Upper lobe of left lung (tissue), 4 donors: Measurements from ENCODE around the gene PRKCH.

Experiments used
- CTCF ChIP-seq, 6 experiments: fragments of 450-650 bp in 4 of 6; fragments of 200-600 bp in 2 of 6; sonication (generic) in 2 of 6; IDR thresholded peaks; one replicate each; pipeline ENCODE4 v1.5.1; 2016 to 2019; ENCODE audit warnings: antibody characterized with exemption in 6 of 6
- POLR2A ChIP-seq, 4 donors: fragments of 450-650 bp; IDR thresholded peaks; one replicate each; pipeline ENCODE4 v1.5.1; 2016 to 2017; ENCODE audit warnings: antibody characterized with exemption in 4 of 4, mild to moderate bottlenecking in 2 of 4
- POLR2AphosphoS5 ChIP-seq, 2 donors: sonication (generic); formaldehyde crosslinking; IDR thresholded peaks; one replicate each; pipeline ENCODE4 v1.5.1; 2017; ENCODE audit warnings: antibody characterized with exemption in 2 of 2

GRCh38 chr14:61488417-61489401, 167.3 kb downstream of the PRKCH start:
- TF ChIP-seq POLR2A (IDR thresholded peaks at IDR 0.05) (no peak), CTCF (IDR thresholded peaks at IDR 0.05) (no peak), POLR2AphosphoS5 (IDR thresholded peaks at IDR 0.05) (no peak)
